Tibial nerve (tissue), 4 donors: ENCODE data around the gene VMP1. TPM values are rescaled to one million over a fixed set of nuclear protein-coding genes. Genes with fewer than 3 reads are reported as not detected.

Source experiments
- DNase-seq, 2 donors: peaks; one replicate each; pipeline ENCODE4 v3.0.0-alpha.2; 2019; ENCODE audit warnings: low spot score in 2 of 2
- H3K27ac ChIP-seq, 4 donors: fragments of 200-600 bp; sonication (generic) in 3 of 4; one replicate each; pipeline ENCODE4 v1.5.1; 2017 to 2019; ENCODE audit warnings: mild to moderate bottlenecking in 1 of 4
- H3K27me3 ChIP-seq, 2 donors: fragments of 200-600 bp; sonication (generic) in 1 of 2; one replicate each; pipeline versions ENCODE4 v1.5.1 to v1.6.0; 2017 to 2019
- H3K36me3 ChIP-seq, 3 donors: fragments of 200-600 bp; sonication (generic); one replicate each; pipeline ENCODE4 v1.5.1; 2018 to 2019
- H3K4me1 ChIP-seq, 4 donors: fragments of 200-600 bp; sonication (generic) in 3 of 4; one replicate each; pipeline ENCODE4 v1.5.1; 2017 to 2019
- H3K4me3 ChIP-seq, 4 donors: fragments of 200-600 bp; sonication (generic) in 3 of 4; one replicate each; pipeline ENCODE4 v1.5.1; 2017 to 2019; ENCODE audit warnings: mild to moderate bottlenecking in 1 of 4, moderate library complexity in 1 of 4
- H3K9me3 ChIP-seq, 4 donors: fragments of 200-600 bp; sonication (generic) in 3 of 4; one replicate each; pipeline ENCODE4 v1.5.1; 2017 to 2019
- EP300 ChIP-seq, 2 donors: sonication (generic); formaldehyde crosslinking; IDR thresholded peaks; one replicate each; pipeline ENCODE4 v1.6.1; 2017; ENCODE audit warnings: antibody characterized with exemption in 2 of 2, mild to moderate bottlenecking in 1 of 2
- POLR2A ChIP-seq, 2 donors: fragments of 450-650 bp; IDR thresholded peaks; one replicate each; pipeline ENCODE4 v1.6.1; 2017; ENCODE audit warnings: antibody characterized with exemption in 2 of 2, mild to moderate bottlenecking in 2 of 2, moderate library complexity in 2 of 2
- WGBS, 2 donors: methylation state at CpG; one replicate each; pipeline ENCODE4 v1.1.5; 2018; 5-methylcytosine and 5-hydroxymethylcytosine counted together
- total RNA-seq, 4 donors: library from RNA; depleted of rRNA; stranded (reverse); fragments of >200 nt; gene quantifications; one replicate each; pipeline ENCODE4 v1.1.0, GENCODE V29; 2016
- TF ChIP-seq, protein P1 (sequence below), 5 experiments: fragments of 200-600 bp in 3 of 5; fragments of 450-650 bp in 2 of 5; sonication (generic) in 3 of 5; IDR thresholded peaks; one replicate each; pipeline ENCODE4 v1.5.1; 2016 to 2019; ENCODE audit warnings: antibody characterized with exemption in 5 of 5, mild to moderate bottlenecking in 3 of 5, moderate library complexity in 2 of 5

VMP1 gene
- total RNA-seq, 4 donors from 2014 or later = 113 to 427 (median 203) TPM

DNA sequence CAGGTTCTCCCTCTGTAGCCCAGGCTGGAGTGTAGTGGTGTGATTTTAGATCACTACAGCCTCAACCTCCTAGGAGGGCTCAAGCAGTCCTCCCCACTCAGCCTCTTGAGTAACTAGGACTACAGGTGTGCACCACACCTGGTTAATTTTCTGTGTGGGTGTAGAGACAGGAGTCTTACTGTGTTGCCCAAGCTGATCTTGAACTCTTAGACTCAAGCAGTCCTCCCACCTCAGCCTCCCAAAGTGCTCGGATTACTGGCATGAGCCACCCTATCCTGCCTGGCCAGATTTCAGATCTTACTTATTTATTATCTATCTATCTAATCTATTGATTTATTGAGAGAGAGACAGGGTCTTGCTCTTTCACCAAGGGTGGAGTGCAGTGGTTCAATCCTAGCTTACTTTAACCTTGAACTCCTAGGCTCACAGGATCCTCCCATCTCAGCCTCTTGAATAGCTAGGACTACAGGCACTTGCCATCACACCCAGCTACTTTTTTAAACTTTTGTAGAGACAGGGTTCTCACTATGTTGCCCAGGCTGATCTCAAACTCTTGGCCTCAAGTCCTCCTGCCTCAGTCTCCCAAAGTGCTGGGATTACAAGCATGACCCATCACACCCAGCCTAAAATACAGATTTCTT lies 123.5 kb downstream of the VMP1 start:
- Histone ChIP-seq H3K4me3 (no peak overlapping the region), H3K27me3 (no peaks in the 10 kb centered on the region), H3K4me1 (peaks cover 5 to 63% (median 40%) of the 10 kb centered on the region in 4 donors), H3K9me3 (no peaks in the 10 kb centered on the region), H3K27ac (peak overlapping the region in 3 of 4 donors; percentile 78 to 92 (median 91)), H3K36me3 (no peaks in the 10 kb centered on the region)
- no peak for DNase-seq
- TF ChIP-seq POLR2A (IDR thresholded peaks at IDR 0.05) = no peak
- TF ChIP-seq, protein P1, sequence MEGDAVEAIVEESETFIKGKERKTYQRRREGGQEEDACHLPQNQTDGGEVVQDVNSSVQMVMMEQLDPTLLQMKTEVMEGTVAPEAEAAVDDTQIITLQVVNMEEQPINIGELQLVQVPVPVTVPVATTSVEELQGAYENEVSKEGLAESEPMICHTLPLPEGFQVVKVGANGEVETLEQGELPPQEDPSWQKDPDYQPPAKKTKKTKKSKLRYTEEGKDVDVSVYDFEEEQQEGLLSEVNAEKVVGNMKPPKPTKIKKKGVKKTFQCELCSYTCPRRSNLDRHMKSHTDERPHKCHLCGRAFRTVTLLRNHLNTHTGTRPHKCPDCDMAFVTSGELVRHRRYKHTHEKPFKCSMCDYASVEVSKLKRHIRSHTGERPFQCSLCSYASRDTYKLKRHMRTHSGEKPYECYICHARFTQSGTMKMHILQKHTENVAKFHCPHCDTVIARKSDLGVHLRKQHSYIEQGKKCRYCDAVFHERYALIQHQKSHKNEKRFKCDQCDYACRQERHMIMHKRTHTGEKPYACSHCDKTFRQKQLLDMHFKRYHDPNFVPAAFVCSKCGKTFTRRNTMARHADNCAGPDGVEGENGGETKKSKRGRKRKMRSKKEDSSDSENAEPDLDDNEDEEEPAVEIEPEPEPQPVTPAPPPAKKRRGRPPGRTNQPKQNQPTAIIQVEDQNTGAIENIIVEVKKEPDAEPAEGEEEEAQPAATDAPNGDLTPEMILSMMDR (IDR thresholded peaks at IDR 0.05) = no peak
- no peak for TF ChIP-seq EP300 (IDR thresholded peaks at IDR 0.05)
- WGBS, 2 donors = 63 to 87% methylated on average over 1 of the region's 1 CpG

DNA sequence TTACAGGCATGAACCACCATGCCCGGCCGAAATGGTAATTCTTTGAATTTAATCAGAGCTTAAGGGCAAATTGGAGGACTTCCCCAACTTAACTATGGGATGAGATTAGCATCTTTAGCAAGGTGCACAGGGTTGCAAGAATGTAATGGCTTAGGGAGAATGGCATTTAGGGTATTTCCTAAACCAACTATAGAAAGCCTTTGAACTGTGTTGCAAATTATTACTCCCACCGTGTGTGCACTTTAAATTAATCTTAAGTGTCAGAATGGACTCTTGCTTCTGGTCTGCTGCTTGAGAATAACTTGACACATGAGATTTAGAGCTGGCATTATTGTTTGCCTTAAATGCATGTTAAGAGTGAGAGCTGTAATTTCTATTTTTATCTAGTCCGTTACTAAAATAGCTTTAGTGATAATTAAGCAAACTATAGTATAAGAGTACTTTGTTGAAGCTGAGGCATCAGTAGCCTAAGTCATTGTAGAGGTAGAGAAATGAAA lies 125.5 kb downstream of the VMP1 start:
- WGBS, 2 donors = 69 to 78% methylated on average over 4 of the region's 4 CpGs
- Histone ChIP-seq H3K36me3 (no peaks in the 10 kb centered on the region), H3K4me3 (no peak overlapping the region), H3K4me1 (peaks cover 5 to 53% (median 38%) of the 10 kb centered on the region in 4 donors), H3K9me3 (no peaks in the 10 kb centered on the region), H3K27ac (no peak overlapping the region), H3K27me3 (no peaks in the 10 kb centered on the region)
- no peak for DNase-seq
- TF ChIP-seq, protein P1 (IDR thresholded peaks at IDR 0.05) = no peak
- TF ChIP-seq EP300 (IDR thresholded peaks at IDR 0.05) (no peak), POLR2A (IDR thresholded peaks at IDR 0.05) (no peak)

DNA sequence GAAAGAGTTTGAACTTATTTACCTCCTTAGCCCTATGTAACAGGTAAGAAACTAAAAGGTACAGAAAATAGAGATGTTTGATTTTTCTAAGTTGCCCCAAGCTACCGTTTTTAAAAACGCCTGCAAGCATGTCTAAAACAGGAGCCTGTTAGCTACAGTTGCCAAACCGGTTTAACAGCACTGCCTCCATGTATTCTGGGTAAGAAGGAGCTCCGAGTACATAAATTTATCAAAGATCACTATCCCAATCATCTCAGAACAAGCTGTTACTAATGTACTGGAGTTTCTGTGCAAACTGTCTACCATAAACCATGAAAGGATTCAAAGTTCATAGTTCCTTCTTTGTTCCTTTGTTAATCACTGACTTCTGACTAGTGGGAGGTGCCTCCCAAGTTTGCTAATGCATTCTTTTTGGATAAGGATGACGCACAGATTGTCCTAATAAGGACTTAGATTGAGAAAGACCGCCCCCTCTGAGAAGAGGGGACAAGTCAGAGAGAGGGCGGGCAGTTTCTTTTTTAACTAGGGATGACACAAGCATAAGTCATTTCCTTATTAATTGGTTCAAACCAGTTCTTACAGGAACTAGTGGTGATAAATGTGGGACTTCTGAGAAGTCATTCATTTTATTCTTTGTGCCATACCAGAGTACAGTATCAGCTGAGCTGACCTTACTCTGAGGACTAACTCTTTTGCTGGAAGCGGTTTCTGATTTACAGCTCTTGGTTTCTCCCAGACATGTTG lies 130.0 kb downstream of the VMP1 start:
- Histone ChIP-seq H3K4me3 (peak overlapping the region; percentile 40 to 75 (median 64)), H3K27ac (peak overlapping the region; percentile 90 to 99 (median 94)), H3K36me3 (peaks cover 0 to 14% (median 0%) of the 10 kb centered on the region in 3 donors), H3K9me3 (no peaks in the 10 kb centered on the region), H3K4me1 (peaks cover 0 to 38% (median 15%) of the 10 kb centered on the region in 4 donors), H3K27me3 (no peaks in the 10 kb centered on the region)
- peak in 1 of 2 donors; percentile 82 for DNase-seq
- 8 to 9% methylated on average over 8 of the region's 8 CpGs for WGBS, 2 donors
- TF ChIP-seq, protein P1 (IDR thresholded peaks at IDR 0.05) = no peak
- TF ChIP-seq EP300 (IDR thresholded peaks at IDR 0.05) (peak; percentile 98 to 99), POLR2A (IDR thresholded peaks at IDR 0.05) (peak; percentile 64 to 74)

DNA sequence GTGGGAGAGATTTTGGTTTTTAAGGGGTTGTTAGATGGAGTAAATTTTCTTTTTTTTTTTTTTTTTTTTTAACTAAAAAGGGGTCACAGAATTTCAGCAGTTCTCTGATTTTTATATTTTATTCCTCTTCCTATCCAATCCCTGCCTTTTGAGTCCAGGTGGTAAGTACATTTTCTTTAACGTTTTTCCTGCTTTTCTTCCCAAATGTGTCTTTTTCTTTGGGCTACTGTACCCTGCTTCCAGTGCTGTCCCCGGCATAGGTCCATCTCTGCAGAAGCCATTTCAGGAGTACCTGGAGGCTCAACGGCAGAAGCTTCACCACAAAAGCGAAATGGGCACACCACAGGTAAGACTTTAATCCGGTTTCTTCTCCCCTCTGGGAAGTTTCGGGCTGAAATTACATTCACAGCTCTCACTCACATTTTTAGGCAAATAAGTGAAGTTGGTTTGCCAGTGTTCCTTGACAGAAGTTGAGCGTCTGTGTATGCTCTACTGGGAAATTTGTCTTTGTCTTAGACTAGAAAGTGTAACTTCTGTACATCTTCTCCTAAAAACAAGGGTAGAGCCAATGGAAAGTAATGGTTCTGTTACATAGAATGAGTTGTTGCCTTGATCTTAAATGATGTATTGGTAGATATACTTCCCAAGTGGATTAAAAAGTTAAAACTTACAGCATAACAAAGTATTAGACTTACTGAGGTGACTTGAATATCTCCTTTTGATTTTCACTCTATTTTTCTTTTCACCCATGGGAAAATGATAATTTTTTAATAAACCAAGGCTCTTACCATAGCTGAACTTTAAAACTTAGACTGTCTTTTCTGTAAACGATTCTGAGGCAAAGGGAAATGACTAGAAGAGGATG lies 130.8 kb downstream of the VMP1 start:
- Histone ChIP-seq H3K36me3 (peaks cover 0 to 15% (median 0%) of the 10 kb centered on the region in 3 donors), H3K27me3 (no peaks in the 10 kb centered on the region), H3K4me3 (peak overlapping the region; percentile 40 to 75 (median 64)), H3K4me1 (peaks cover 0 to 45% (median 17%) of the 10 kb centered on the region in 4 donors), H3K9me3 (no peaks in the 10 kb centered on the region), H3K27ac (peak overlapping the region; percentile 90 to 99 (median 94))
- no peak for DNase-seq
- 11 to 16% methylated on average over 8 of the region's 8 CpGs for WGBS, 2 donors
- no peak for TF ChIP-seq POLR2A (IDR thresholded peaks at IDR 0.05)
- TF ChIP-seq, protein P1 (IDR thresholded peaks at IDR 0.05) = no peak
- no peak for TF ChIP-seq EP300 (IDR thresholded peaks at IDR 0.05)
